K562 (cell line): ENCODE data around the gene SAMD4A. TPM values are rescaled to one million over a fixed set of nuclear protein-coding genes. Genes with fewer than 3 reads are reported as not detected.

Source experiments
- ATF1 ChIP-seq, 2 experiments: fragments of 450-650 bp in 1 of 2; IDR thresholded peaks; 2 replicates each; pipeline ENCODE4 v1.6.1; 2016; ENCODE audit warnings: missing compliant biosample characterization in 1 of 2, missing genetic modification characterization in 1 of 2
- BCOR ChIP-seq: fragments of 450-650 bp; IDR thresholded peaks from 2 replicates; pipeline ENCODE4 v1.6.1; 2016
- CCAR2 ChIP-seq: fragments of 200-400 bp; formaldehyde crosslinking; IDR thresholded peaks from 2 replicates; pipeline ENCODE4 v1.6.1; 2017; ENCODE audit warnings: mild to moderate bottlenecking, low read depth, low read length
- CREB1 ChIP-seq, 2 experiments: sonication (generic) in 1 of 2; formaldehyde crosslinking in 1 of 2; IDR thresholded peaks; 2 replicates each; pipeline versions ENCODE4 v1.6.1 to v1.8.0; 2012 to 2022; ENCODE audit warnings: inconsistent platforms in 1 of 2, mild to moderate bottlenecking in 1 of 2, missing genetic modification reagents in 1 of 2, moderate library complexity in 1 of 2
- FOXA3 ChIP-seq, 2 experiments: fragments of 450-650 bp in 1 of 2; sonication (generic) in 1 of 2; formaldehyde crosslinking; IDR thresholded peaks in 1 of 2; conservative IDR thresholded peaks in 1 of 2; 2 replicates each; pipeline versions ENCODE4 v1.4.0 to v1.8.0; 2020 to 2022; ENCODE audit warnings: mild to moderate bottlenecking in 2 of 2, missing genetic modification reagents in 1 of 2
- GABPB1 ChIP-seq: sonication (generic); formaldehyde crosslinking; IDR thresholded peaks from 2 replicates; pipeline ENCODE4 v1.8.0; 2022; ENCODE audit warnings: mild to moderate bottlenecking, missing genetic modification reagents
- GMEB1 ChIP-seq: fragments of 250-450 bp; sonication (Bioruptor Pico); IDR thresholded peaks from 2 replicates; pipeline ENCODE4 v1.4.0; 2020; ENCODE audit warnings: mild to moderate bottlenecking
- HNRNPUL1 ChIP-seq: fragments of 200-400 bp; formaldehyde crosslinking; IDR thresholded peaks from 2 replicates; pipeline ENCODE4 v1.6.1; 2017; ENCODE audit warnings: low read length
- MYNN ChIP-seq, 2 experiments: sonication (generic); formaldehyde crosslinking in 1 of 2; IDR thresholded peaks; 2 replicates each; pipeline versions ENCODE4 v1.5.0 to v1.6.1; 2016 to 2020; ENCODE audit warnings: antibody characterized with exemption in 1 of 2, missing genetic modification reagents in 1 of 2
- NFIC ChIP-seq: fragments of 450-650 bp; IDR thresholded peaks from 2 replicates; pipeline ENCODE4 v1.6.1; 2017; ENCODE audit warnings: mild to moderate bottlenecking, inconsistent platforms
- NR2C1 ChIP-seq, 2 experiments: fragments of 450-650 bp; IDR thresholded peaks; 2 replicates each; pipeline ENCODE4 v1.6.1; 2017; ENCODE audit warnings: mild to moderate bottlenecking in 2 of 2, antibody characterized with exemption in 1 of 2, inconsistent platforms in 1 of 2, missing compliant biosample characterization in 1 of 2, missing genetic modification characterization in 1 of 2
- PPARD ChIP-seq: fragments of 250-450 bp; sonication (Bioruptor Pico); IDR thresholded peaks from 2 replicates; pipeline ENCODE4 v1.8.0; 2022; ENCODE audit warnings: inconsistent platforms, mild to moderate bottlenecking, moderate library complexity
- SIN3B ChIP-seq: fragments of 450-650 bp; IDR thresholded peaks from 2 replicates; pipeline ENCODE4 v1.6.1; 2017; ENCODE audit warnings: low read depth, mild to moderate bottlenecking, moderate library complexity
- SMAD4 ChIP-seq: fragments of 250-450 bp; sonication (Bioruptor Pico); conservative IDR thresholded peaks from 2 replicates; pipeline ENCODE4 v1.8.0; 2021; ENCODE audit warnings: inconsistent platforms, mild to moderate bottlenecking, moderate library complexity
- SRSF3 ChIP-seq: fragments of 200-400 bp; formaldehyde crosslinking; IDR thresholded peaks from 2 replicates; pipeline ENCODE4 v1.6.1; 2016; ENCODE audit warnings: mild to moderate bottlenecking, low read length, moderate library complexity; ENCODE audit not compliant: insufficient read depth
- TAF9B ChIP-seq: fragments of 450-650 bp; IDR thresholded peaks from 2 replicates; pipeline ENCODE4 v1.6.1; 2018; ENCODE audit warnings: mild to moderate bottlenecking; ENCODE audit not compliant: partially characterized antibody
- TARDBP ChIP-seq: fragments of 450-650 bp; IDR thresholded peaks from 2 replicates; pipeline ENCODE4 v1.6.1; 2016
- YBX1 ChIP-seq: fragments of 450-650 bp; IDR thresholded peaks from 2 replicates; pipeline ENCODE4 v1.7.1; 2016; ENCODE audit warnings: mild to moderate bottlenecking
- ZBTB1 ChIP-seq: sonication (generic); formaldehyde crosslinking; IDR thresholded peaks from 2 replicates; pipeline ENCODE4 v1.8.1; 2023; ENCODE audit warnings: missing genetic modification reagents, low read depth, mild to moderate bottlenecking, borderline replicate concordance
- ZBTB49 ChIP-seq: sonication (generic); formaldehyde crosslinking; IDR thresholded peaks from 2 replicates; pipeline ENCODE4 v1.8.0; 2022; ENCODE audit warnings: missing genetic modification reagents, mild to moderate bottlenecking, borderline replicate concordance
- ZC3H4 ChIP-seq: sonication (generic); formaldehyde crosslinking; IDR thresholded peaks from 2 replicates; pipeline ENCODE4 v1.9.0; 2021; ENCODE audit warnings: missing genetic modification reagents, borderline replicate concordance
- ZKSCAN1 ChIP-seq: fragments of 150-350 bp; IDR thresholded peaks from 2 replicates; pipeline ENCODE4 v1.6.1; 2016; ENCODE audit warnings: low read depth, low read length
- ZNF165 ChIP-seq: fragments of 250-450 bp; sonication (Bioruptor Pico); IDR thresholded peaks from 2 replicates; pipeline ENCODE4 v1.4.0; 2020; ENCODE audit warnings: borderline replicate concordance
- ZNF224 ChIP-seq: sonication (generic); formaldehyde crosslinking; IDR thresholded peaks from 2 replicates; pipeline ENCODE4 v1.8.0; 2022; ENCODE audit warnings: mild to moderate bottlenecking, missing genetic modification reagents
- ZNF444 ChIP-seq: fragments of 250-450 bp; sonication (Bioruptor Pico); IDR thresholded peaks from 2 replicates; pipeline ENCODE4 v1.4.0; 2020; ENCODE audit warnings: mild to moderate bottlenecking, moderate library complexity
- polyA plus RNA-seq, 8 experiments: library from polyadenylated mRNA; depleted of rRNA in 4 of 8; stranded (reverse) in 5 of 8; unstranded in 3 of 8; fragments of >200 nt; fragmentation: Nextera tagmentation in 2 of 8; fragmentation: Illumina TruSeq in 1 of 8; extraction: Ambion mirVana in 2 of 8; extraction: Trizol in 1 of 8; gene quantifications; 2 replicates each; pipeline versions ENCODE4 v1.2.1 to v1.2.3, GENCODE V29; 2011 to 2014; ENCODE audit warnings: inconsistent platforms in 1 of 8, missing spikeins in 1 of 8
- total RNA-seq, 7 experiments: library from RNA; depleted of rRNA in 6 of 7; stranded (reverse); fragments of >200 nt in 6 of 7; fragmentation: Illumina TruSeq in 2 of 7; extraction: Trizol in 2 of 7; gene quantifications; 2 replicates each; pipeline versions ENCODE4 v1.2.1 to v1.2.3, GENCODE V29; 2011 to 2021; ENCODE audit warnings: low replicate concordance in 1 of 7

The SAMD4A gene
- total and polyA plus RNA-seq, 9 of the 15 experiments (the other 6 are each of a cell fraction or from before 2014, with no cell fraction given): 0.66 to 6.8 (median 3.3) TPM

GRCh38 chr14:54754623-54755386, 187.9 kb downstream of the SAMD4A start (continued):
- TF ChIP-seq ZBTB49: no peak
- TF ChIP-seq YBX1: no peak
- no peak for TF ChIP-seq SIN3B
- TF ChIP-seq CREB1 (IDR thresholded peaks at IDR 0.05): peak; percentile 92
- peak; percentile 72; the same call in 1 of the 2 replicates for TF ChIP-seq CREB1 (CRISPR knock-in tag; IDR thresholded peaks at IDR 0.05)
- TF ChIP-seq FOXA3 (CRISPR knock-in tag; conservative IDR thresholded peaks at IDR 0.05 in 1 of 2, IDR thresholded peaks at IDR 0.05 in 1 of 2): no peak
- TF ChIP-seq NR2C1 (IDR thresholded peaks at IDR 0.05): 0 out of 2 replicates have a peak, but pooled peaks have one; percentile 11
- TF ChIP-seq NR2C1 (tag; IDR thresholded peaks at IDR 0.05): no peak; the same call in 1 of the 2 replicates
- TF ChIP-seq ZKSCAN1: no peak
- TF ChIP-seq TAF9B: peak; percentile 91
- no peak for TF ChIP-seq SRSF3
- TF ChIP-seq ATF1 (CRISPR knock-in tag; IDR thresholded peaks at IDR 0.05): no peak
- peak; percentile 93 for TF ChIP-seq ATF1 (tag; IDR thresholded peaks at IDR 0.05)
- TF ChIP-seq CCAR2: no peak
- TF ChIP-seq MYNN (IDR thresholded peaks at IDR 0.05): peak; percentile 62; the same call in 1 of the 2 replicates
- TF ChIP-seq MYNN (CRISPR knock-in tag; IDR thresholded peaks at IDR 0.05): no peak
- no peak for TF ChIP-seq PPARD (CRISPR knock-in tag)
- TF ChIP-seq GABPB1: peak; percentile 13; the same call in 1 of the 2 replicates
- no peak for TF ChIP-seq ZNF224 (CRISPR knock-in tag)
- TF ChIP-seq ZNF165 (CRISPR knock-in tag): no peak
- TF ChIP-seq HNRNPUL1: no peak
- no peak for TF ChIP-seq ZNF444 (CRISPR knock-in tag)
- TF ChIP-seq ZC3H4: no peak
- TF ChIP-seq NFIC: peak; percentile 88
- no peak for TF ChIP-seq GMEB1 (CRISPR knock-in tag)
- no peak for TF ChIP-seq TARDBP
- TF ChIP-seq BCOR: peak; percentile 40; the same call in 1 of the 2 replicates
- TF ChIP-seq SMAD4 (CRISPR knock-in tag): peak; percentile 96
- no peak for TF ChIP-seq ZBTB1 (CRISPR knock-in tag)
